ENCODE results near the gene REM2.

REM2 gene

DNA sequence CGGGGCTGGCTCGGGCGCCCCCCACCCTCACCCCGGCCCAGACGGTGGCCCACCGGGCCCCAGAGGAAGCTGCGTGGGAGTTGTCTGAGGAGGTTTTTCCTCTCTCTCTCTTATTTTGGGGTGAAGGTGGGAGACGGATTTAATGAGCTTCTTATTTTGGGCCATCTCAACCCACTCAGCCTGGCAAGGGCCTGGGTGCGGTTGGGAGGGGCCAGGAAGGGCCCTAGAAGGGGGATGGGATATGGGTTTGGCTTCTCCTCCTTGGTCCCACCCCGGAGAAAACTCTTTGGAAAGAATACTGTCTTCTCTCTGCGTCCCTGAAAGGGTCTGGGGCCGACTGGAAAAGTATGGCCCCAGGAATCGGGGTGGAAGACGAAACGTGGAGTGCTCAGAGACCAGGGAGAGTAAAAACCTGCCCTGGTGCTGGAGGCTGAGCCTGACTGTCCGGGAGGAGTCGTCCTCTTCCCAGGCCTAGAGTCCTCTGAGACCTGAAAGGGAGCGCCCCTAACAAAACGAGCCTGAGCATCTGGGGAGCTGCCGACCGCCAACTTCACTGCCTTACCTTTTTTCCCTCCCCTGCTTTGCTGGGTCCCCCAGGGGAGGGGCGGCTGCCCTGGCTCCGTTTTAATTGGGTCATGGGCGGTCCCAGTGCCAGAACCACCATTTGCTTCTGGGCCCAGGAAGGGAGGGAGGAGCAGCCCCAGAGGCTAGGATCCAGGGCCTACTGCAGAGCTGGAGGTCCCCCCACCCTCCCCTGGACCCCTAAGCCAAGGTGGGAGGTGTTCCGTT lies 45.1 kb upstream of the REM2 start:
- TF ChIP-seq CTBP1 (IDR thresholded peaks at IDR 0.05; ENCODE audit: borderline replicate concordance) (no peak), FOXM1 (IDR thresholded peaks at IDR 0.05; ENCODE audit: borderline replicate concordance) (no peak), NFRKB (IDR thresholded peaks at IDR 0.05) (no peak), BHLHE40 (IDR thresholded peaks at IDR 0.05; ENCODE audit: borderline replicate concordance) (no peak), L3MBTL2 (conservative IDR thresholded peaks at IDR 0.05) (no peak), SP1 (IDR thresholded peaks at IDR 0.05) (no peak), ARNT (IDR thresholded peaks at IDR 0.05) (no peak), LEF1 (IDR thresholded peaks at IDR 0.05; ENCODE audit: borderline replicate concordance) (no peak), TARDBP (IDR thresholded peaks at IDR 0.05) (no peak), SUZ12 (IDR thresholded peaks at IDR 0.05) (no peak), HDGF (IDR thresholded peaks at IDR 0.05; ENCODE audit: borderline replicate concordance) (no peak), FOXA1 (IDR thresholded peaks at IDR 0.05) (no peak)
- TF ChIP-seq, protein P1, sequence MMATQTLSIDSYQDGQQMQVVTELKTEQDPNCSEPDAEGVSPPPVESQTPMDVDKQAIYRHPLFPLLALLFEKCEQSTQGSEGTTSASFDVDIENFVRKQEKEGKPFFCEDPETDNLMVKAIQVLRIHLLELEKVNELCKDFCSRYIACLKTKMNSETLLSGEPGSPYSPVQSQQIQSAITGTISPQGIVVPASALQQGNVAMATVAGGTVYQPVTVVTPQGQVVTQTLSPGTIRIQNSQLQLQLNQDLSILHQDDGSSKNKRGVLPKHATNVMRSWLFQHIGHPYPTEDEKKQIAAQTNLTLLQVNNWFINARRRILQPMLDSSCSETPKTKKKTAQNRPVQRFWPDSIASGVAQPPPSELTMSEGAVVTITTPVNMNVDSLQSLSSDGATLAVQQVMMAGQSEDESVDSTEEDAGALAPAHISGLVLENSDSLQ (IDR thresholded peaks at IDR 0.05), result no peak
- DNase-seq (ENCODE audit: extremely low spot score), result no peak
- ChIA-PET POLR2A (interaction anchor here (0.6 to 1.0 kb wide), 2 partner anchors 8 to 13 kb away, joined by 3 read pairs; no protein-coding TSS in a partner anchor), CTCF (interaction anchor here (0.7 to 1.9 kb wide), 4 partner anchors 15 to 16 kb away, joined by 3 to 6 read pairs (median 3); no protein-coding TSS in a partner anchor)

DNA sequence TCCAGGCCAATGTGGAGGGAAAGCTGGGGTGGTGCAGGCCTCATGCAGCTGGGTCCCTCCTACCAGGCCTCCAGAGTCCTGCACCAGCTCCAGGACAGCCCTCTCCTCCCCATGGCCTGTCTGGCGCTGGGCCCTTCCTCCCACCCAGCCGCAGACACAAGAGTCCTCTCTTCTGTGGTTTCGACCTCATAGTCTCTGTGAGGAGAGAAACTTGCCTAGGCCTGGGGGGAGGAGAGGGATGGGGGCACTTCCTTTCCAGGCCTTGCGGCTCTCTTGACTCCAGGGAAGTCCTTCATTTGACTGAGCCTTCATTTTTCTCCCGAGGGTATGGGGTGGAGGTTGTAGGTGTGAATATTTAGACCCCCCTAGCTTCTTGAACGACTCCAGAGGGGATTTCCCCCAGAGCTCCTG lies 44.4 kb upstream of the REM2 start:
- TF ChIP-seq LEF1 (IDR thresholded peaks at IDR 0.05; ENCODE audit: borderline replicate concordance) (no peak), ARNT (IDR thresholded peaks at IDR 0.05) (no peak), SP1 (IDR thresholded peaks at IDR 0.05) (no peak), HDGF (IDR thresholded peaks at IDR 0.05; ENCODE audit: borderline replicate concordance) (no peak), CTBP1 (IDR thresholded peaks at IDR 0.05; ENCODE audit: borderline replicate concordance) (no peak), L3MBTL2 (conservative IDR thresholded peaks at IDR 0.05) (no peak), ELF4 (IDR thresholded peaks at IDR 0.05) (no peak), TARDBP (IDR thresholded peaks at IDR 0.05) (no peak), FOXK2 (IDR thresholded peaks at IDR 0.05) (no peak), SUZ12 (IDR thresholded peaks at IDR 0.05) (no peak), FOXM1 (IDR thresholded peaks at IDR 0.05; ENCODE audit: borderline replicate concordance) (no peak), FOXA1 (IDR thresholded peaks at IDR 0.05) (no peak), ZNF384 (IDR thresholded peaks at IDR 0.05) (no peak), BHLHE40 (IDR thresholded peaks at IDR 0.05; ENCODE audit: borderline replicate concordance) (no peak), NFRKB (IDR thresholded peaks at IDR 0.05) (no peak)
- TF ChIP-seq, protein P1 (IDR thresholded peaks at IDR 0.05), result no peak
- no peak for DNase-seq (ENCODE audit: extremely low spot score)
- POLR2A ChIA-PET, result interaction anchor here (0.6 to 1.5 kb wide), 3 partner anchors 8 to 13 kb away, joined by 3 to 4 read pairs (median 3); no protein-coding TSS in a partner anchor
- CTCF ChIA-PET, result interaction anchor here (0.6 to 1.9 kb wide), 4 partner anchors 14 to 269 kb away, joined by 3 to 6 read pairs (median 3); no protein-coding TSS in a partner anchor

DNA sequence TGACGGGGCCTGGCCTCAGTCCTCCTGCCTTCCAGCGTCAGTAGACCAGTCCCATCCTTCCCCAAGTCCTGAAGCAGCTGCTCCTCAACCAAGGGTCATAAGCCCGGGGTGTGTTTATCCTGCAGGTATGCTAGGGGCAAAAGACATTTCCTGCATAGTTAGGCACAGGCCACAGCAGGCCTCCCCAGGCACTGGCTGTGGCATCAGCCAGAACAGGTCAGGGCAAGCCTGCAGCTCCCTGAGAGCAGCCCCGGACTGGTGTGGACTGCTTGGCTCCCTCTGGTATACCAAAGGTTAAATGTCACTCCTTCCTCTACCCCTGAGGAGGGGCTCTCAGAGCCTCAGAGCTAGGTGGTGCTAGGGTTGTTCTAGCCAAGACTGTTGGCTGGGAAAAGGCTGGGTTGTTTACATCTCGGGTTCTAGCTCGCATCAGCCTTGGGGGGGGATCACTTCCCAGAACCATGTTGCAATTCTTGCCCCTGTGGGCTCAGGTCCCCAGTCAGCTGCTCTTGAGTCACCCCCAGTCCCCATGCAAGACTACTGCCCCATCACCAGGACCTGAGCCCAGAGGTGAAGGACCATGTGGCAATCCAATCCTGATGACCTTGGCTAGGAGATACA lies 43.8 kb upstream of the REM2 start:
- CTCF ChIA-PET, result interaction anchor here (0.7 to 1.9 kb wide), 3 partner anchors 13 to 18 kb away, joined by 3 to 6 read pairs (median 3); no protein-coding TSS in a partner anchor
- no peak for TF ChIP-seq TARDBP (IDR thresholded peaks at IDR 0.05)
- TF ChIP-seq ARNT (IDR thresholded peaks at IDR 0.05), result no peak
- no peak for TF ChIP-seq LEF1 (IDR thresholded peaks at IDR 0.05; ENCODE audit: borderline replicate concordance)
- TF ChIP-seq BHLHE40 (IDR thresholded peaks at IDR 0.05; ENCODE audit: borderline replicate concordance), result no peak
- TF ChIP-seq FOXK2 (IDR thresholded peaks at IDR 0.05), result no peak
- no peak for TF ChIP-seq ZNF384 (IDR thresholded peaks at IDR 0.05)
- TF ChIP-seq NFRKB (IDR thresholded peaks at IDR 0.05), result no peak
- TF ChIP-seq FOXM1 (IDR thresholded peaks at IDR 0.05; ENCODE audit: borderline replicate concordance), result no peak
- no peak for DNase-seq (ENCODE audit: extremely low spot score)
- POLR2A ChIA-PET, result interaction anchor here (1.0 to 1.5 kb wide), 2 partner anchors 9 to 11 kb away, joined by 3 to 4 read pairs; no protein-coding TSS in a partner anchor

DNA sequence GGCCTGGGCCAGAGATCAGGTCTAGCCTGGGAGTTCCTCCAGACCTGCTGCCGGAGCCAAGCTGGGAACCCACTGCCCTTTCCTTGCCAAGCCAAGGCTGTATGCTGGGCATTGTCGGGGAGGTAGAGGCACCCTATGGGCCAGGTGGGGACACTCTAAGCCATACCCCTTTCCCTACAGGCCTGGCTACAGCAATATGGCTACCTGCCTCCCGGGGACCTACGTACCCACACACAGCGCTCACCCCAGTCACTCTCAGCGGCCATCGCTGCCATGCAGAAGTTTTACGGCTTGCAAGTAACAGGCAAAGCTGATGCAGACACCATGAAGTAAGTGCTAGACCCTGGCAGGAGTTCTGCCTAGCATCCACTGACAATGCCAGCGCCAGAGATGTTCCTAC lies 41.7 kb upstream of the REM2 start:
- TF ChIP-seq FOXK2 (IDR thresholded peaks at IDR 0.05) (no peak), CTBP1 (IDR thresholded peaks at IDR 0.05; ENCODE audit: borderline replicate concordance) (no peak), ELF4 (IDR thresholded peaks at IDR 0.05) (no peak), HDGF (IDR thresholded peaks at IDR 0.05; ENCODE audit: borderline replicate concordance) (no peak), FOXA1 (IDR thresholded peaks at IDR 0.05) (no peak), SUZ12 (IDR thresholded peaks at IDR 0.05) (no peak)
- ChIA-PET POLR2A (interaction anchor here (0.6 to 0.9 kb wide), 2 partner anchors 18 to 115 kb away, joined by 3 read pairs; partner anchors contain the start of gene HAUS4), CTCF (interaction anchor here (1.0 to 1.4 kb wide), 3 partner anchors 11 to 18 kb away, joined by 3 to 4 read pairs (median 3); no protein-coding TSS in a partner anchor)
- no peak for DNase-seq (ENCODE audit: extremely low spot score)

DNA sequence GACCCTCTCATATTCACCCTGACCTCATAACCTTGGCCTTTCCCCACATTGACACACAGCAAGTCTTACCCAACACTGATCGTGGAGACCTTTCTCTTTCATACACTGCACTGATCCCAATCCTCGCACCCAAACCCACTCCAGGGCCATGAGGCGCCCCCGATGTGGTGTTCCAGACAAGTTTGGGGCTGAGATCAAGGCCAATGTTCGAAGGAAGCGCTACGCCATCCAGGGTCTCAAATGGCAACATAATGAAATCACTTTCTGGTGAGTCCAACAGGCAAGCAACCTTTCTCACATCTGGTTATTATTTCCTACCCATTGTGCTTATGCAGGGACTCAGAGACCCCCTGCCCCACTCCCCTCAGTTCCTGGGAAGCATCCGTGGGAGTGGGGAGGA lies 41.3 kb upstream of the REM2 start:
- ChIA-PET CTCF (interaction anchor here (1.4 kb wide), 1 partner anchor 19 kb away, joined by 3 read pairs; no protein-coding TSS in a partner anchor), POLR2A (no interaction called here)
- TF ChIP-seq L3MBTL2 (conservative IDR thresholded peaks at IDR 0.05) (no peak), FOXK2 (IDR thresholded peaks at IDR 0.05) (no peak), LEF1 (IDR thresholded peaks at IDR 0.05; ENCODE audit: borderline replicate concordance) (no peak), HDGF (IDR thresholded peaks at IDR 0.05; ENCODE audit: borderline replicate concordance) (no peak), FOXM1 (IDR thresholded peaks at IDR 0.05; ENCODE audit: borderline replicate concordance) (no peak), ELF4 (IDR thresholded peaks at IDR 0.05) (no peak)
- DNase-seq (ENCODE audit: extremely low spot score), result no peak
